NCI-H524 (cell line): ENCODE data around the gene INKA1.
"Not testable (repeated sequence)": the region's sequence is repeated elsewhere in the genome, so short reads cannot be mapped to it uniquely, and the experiment has no call there.

Source experiments
- DNase-seq, 2 experiments: peaks; one replicate each; lab custom pipeline; 2025; lab: John Stamatoyannopoulos, UW

Gene INKA1

DNA sequence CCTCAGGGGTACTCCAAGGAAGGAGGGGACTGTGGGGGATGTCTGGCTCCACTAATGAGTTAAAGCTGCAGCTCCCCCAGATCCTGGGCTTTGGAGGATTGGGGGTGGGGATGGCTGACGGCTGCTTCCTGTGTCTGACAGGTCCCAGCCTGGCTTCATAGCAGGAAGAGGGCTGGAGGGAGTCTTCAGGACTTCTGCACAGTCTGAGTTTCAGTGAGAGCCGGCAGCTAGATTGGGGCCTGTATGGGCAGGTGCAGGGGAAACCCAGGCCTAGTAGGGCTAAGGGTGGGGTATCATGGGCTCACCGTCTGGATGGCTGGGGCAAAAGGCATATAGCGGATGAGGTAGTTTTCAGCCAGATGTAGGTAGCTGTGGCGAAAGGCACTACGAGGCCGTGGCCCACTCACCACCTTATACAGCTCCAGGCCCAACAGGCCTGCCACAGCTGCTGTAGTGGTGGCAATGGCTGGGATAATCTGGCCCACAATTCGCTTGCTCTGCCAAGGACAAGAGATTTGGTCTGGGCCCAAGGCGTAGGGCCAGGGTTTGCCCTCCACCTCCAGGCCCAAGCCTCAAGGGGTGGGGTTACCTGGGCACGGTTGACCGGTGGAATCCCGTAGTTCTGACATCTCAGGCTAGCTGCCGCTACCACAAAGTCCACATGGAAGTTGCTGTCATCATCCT lies 4.5 kb downstream of the INKA1 start:
- DNase-seq = no peak

DNA sequence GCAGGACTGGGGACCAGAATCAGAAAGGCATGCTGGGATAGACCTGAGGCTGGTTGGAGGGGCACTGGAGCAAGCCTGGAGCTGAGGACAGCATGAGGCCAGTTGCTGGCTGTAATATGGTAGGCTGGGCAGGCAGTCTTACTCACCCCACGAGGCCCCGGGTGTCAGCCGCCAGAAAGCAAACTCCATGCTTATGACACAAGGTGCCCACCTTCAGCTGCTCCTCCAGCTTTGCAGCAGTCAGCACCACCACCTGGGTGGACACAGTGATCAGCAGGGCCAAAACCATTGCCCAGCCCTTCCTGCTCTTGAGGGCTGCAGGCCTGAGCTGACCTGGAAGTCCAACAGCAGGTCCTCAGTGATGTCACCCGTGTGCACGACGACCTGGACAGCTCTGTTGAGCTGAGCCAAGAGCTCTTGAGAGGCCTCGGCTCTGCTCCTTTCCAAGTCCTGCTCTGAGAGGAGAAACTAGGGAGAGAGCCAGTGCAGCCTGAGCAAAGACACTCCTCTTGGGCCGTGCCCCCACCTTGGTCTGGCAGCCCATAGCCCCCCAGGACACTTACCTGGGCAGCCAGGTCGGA lies 9.9 kb downstream of the INKA1 start:
- no peak for DNase-seq

DNA sequence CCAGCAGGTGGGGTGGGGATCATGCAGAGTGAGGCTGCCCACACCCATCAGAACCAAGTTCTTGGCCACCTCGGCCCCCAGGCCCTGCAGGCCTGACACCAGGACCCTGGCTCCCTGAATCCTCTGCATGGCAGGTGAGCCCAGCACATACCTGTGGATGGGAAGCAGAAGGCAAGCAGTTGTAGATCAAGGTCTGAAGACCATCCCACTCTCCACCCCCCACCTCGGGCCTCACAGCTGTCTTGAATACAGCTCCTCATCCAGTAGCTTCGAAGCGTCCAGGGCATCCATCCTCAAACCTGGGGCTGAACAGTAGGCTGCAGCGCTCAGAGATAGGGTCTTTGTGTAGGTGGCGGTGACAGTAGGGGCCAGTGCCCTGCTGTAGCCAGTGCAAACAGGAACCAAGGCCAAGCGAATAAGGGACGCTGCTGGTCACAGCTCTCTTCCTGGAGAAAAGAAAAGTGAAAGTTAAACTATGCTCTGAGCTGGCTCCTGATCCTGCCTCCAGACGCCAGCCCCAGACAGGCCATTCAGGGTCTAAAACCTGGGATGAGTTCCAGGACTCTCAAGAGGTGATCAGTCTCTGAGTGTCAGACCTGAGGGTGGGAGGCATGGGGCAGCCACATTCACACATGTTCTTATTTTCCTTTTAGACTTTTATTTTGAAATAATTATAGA lies 10.6 kb downstream of the INKA1 start, which contains the start of gene UBA7:
Gene UBA7 (minus strand): TSS at position 457 of the 678 bp plus-strand sequence. CDS start 166 bp downstream, at position 291.
- no peak for DNase-seq

DNA sequence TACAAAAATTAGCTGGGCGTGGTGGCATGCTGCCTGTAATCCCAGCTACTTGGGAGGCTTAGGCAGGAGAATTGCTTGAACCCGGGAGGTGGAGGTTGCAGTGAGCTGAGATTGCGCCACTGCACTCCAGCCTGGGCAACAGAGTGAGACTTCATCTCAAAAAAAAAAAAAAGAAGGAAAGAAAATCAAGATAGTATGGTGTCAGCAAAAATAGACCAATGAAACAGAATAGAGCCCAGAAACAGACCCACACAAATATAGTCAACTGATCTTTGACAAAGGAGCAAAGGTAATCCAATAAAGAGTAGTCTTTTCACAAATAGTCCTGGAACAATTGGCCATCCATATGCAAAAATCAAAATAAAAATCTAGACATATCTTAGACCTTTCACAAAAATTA lies 20.1 kb downstream of the INKA1 start:
- not testable (repeated sequence) for DNase-seq

DNA sequence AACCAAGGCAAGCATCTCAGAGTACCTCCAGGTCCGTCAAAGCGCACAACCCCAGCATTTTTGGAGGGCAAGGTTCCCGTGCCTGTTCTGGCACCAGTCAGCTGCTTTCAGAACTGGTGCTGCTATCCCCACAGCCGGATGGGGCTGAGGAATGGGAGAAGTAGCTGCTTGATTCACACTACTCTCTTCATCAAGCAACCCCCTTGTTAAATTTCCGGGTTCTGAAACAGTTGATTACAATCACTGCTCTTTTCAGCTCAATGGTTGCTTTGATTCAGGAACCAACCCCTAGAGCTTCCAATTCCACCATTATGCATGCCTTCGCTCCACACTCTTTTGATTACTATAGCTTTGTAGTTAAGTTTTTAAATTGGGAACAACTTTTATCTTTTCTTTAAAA lies 23.0 kb downstream of the INKA1 start:
- DNase-seq = no peak

DNA sequence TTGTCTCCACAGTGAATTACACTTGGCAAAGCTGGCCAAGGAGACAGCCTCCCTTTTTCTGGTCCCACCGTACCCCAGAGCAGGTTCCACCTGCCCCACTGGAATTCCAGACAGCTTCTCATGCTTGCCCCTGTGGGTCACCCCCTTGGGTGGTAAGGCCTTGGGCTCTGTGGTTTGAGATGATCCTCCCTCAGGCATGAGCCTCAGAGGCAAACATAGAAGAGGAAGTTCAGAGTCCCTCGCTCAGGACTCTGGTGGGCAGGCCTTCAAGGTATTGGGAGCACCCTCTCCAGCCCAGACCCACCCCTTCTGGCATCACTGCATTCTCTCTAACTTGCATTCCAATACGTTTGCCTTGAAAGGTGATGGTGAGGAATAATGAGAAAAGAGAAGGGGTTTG lies 28.3 kb downstream of the INKA1 start:
- no peak for DNase-seq

DNA sequence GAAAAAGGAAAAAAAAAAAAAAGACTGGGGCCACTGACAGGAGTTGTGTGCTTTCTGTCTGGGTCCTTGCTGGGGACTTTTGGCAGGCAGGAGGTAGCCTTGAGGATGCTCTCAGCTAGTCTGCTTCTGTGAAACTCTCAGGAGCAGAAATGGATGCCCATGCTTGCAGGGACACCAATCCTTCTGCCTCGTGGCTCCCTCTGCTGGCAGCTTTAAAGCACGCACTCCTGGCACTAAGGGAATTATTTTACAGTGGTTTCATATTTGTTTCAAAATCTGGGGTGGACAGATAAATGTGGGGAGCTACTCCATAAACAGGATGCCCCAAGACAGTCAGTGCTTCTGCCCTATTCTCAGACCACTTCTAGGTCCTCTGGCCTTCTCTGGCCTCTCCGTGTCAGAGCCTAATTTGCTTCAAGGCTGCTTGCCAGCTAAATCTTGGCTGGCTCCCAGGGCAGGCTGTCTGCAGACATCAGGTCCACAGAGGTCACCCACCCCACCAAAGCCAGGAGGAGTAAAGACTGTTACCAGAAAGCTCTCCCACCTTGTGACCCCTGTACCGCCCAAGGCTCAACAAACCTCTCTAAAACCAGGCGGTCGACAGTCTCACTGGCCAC lies 36.2 kb downstream of the INKA1 start:
- DNase-seq = peak; percentile 30 to 66

DNA sequence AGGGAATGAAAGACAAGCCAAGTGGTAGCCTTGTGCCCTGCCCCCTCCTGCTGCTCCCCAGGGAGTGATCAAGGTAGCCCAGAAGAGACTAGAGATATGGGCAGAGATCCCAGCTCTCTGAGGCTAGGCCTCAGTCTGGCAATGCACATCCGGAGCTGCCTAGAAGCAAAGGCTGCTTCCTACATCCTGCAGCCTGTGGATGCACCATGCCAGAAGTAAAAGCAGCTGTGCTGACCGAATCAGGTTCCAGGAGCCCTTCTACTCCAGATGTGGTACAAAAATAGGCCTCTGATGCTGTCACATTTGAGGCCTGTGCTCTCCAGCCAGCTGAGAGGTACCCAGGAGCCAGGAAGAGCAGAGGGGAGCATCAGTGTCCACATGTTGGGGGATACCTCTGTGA lies 37.3 kb downstream of the INKA1 start:
- no peak for DNase-seq

DNA sequence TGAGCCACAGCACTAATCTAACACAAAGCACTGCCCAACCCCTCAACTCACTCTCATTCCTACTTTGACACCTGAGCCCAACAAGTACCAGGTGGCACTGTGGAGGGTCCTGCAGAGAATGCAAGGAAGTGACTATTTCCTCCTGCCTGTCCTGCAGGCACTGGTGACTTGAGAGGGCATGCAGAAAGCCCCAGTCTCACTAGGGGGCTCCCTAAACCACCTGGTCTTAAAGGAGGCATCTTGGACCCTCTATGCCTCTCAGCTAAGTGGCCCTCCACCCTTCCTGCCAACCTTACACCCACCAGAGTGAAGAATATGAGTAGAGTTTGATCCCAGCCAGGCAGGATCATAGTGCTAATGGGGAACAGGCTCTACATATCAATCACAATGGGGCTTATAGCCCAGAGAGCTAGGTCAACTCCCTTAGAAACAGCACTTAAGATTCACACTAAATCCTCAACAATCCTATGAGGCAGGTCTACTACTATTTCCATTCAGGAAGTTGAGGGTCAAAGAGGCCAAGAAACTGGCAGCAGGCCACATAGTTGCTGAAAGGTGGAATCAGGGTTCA lies 38.1 kb downstream of the INKA1 start:
- DNase-seq = peak; percentile 4 to 71

DNA sequence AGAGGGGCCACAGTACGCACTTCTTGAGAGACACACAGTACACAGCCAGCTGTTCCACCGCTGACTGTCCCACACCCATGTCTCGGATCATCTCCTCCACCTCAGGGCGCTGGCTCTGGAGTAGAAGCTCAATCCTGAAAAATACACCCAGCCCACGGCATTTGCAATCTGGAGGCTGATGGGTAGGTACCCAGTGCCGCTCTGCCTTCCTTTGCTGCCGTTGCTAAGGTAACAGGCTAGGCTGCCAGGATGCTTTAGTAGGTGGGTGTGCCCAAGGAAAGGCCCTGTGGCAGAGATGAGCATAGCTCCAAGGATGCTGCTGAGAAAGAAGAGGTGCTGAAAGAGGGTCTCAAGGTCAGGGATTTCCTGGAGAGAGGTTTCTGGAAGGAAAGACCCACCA lies 38.7 kb downstream of the INKA1 start:
- no peak for DNase-seq

DNA sequence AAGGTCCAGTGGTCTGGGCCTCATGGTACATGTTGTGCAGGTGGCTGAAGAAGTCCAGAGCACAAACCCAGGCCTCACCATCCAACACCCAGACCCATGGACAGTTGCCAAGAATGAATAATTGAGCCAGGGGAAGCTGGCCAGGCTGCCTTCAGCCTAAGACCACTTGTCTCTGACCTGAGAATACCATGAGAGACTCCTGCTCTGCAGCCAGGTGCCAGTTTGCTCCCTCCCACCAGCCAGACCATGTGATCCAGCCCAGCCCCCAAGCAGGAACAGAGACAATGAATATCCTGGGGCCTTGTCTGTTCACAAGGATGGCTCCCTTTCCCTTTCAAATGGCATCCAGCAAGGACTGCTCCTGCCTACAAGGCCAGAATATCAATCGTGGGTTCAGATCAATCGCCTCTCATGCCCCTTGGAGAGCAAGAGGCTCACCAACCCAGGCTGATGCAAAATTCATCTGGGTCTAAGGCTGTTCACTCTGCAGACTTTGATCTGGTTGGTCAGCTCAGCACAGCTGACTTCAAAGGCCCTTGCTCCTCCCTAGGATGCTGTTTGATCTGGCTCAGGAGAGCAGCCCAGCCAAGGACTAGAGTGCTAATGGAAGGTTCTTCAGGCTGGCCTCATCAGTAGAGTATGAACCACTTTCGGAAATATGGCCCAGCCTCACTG lies 39.9 kb downstream of the INKA1 start:
- no peak for DNase-seq

DNA sequence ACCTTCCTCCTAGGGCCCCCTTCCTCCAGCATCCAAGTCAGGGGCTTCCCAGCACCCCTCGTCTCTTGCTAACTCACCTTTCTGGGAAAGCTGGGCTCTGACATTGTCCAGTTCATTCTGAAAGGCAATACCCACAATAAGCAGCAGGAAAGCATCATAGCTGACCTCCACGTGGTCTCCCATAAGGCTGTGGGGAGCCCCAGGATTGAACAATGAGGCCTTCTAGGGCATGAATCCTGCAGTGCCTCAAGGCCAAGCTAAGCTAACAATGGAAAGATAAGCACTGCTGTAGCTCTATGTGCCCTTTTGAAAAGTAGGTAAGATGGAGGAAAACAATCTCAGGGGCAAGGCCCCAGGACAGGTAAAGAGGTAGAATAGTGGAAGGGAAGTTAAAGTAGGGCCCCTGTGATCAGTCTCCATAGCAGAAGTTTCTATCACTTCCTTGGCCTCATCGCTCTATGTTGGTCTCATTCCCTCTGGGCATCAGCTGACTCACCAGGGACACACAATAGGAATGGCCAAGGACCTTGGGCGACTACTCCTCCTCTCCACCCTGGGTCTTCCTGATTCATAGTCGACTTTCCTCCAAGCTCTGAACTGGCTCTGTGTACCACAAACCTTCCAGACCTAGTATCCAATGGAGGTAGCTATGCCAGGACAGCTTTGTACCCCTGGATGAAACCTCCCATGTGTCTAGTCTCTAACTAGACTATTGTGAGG lies 41.6 kb downstream of the INKA1 start:
- DNase-seq = no peak

DNA sequence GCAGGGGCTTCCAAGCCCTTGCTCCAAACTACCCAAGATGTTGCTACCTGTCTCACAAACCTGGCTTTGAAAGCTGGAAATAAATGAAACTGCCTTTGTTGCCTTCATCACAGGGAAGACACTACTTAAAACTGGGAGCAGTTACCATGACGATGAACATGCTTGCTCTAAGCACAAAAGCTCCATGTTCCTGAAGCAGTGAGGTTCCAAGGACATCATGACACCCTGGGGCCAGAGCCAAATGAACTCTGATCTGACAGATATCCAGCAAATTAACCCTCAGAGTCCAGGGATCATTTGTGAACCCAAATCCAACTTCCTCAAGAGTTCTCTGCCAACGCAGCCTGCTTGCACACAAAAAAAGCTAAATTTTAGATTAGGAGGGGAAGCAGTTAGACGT lies 42.6 kb downstream of the INKA1 start:
- no peak for DNase-seq
